HepG2 (cell line): ENCODE measurements around the gene DNASE1L2. TPM values are rescaled to one million over a fixed set of nuclear protein-coding genes. Genes with fewer than 3 reads are reported as not detected.

ENCODE experiments used
- ATAC-seq: fragments of 200-7000 bp; cut with Tn5 transposase; 3 replicates; pipeline ENCODE4 v1.9.1; 2020; ENCODE audit warnings: mild to moderate bottlenecking, moderate library complexity
- BruUV-seq: library from RNA; stranded (reverse); fragments of 400-500 nt; replicated peaks from 2 replicates; lab custom pipeline; 2021; lab: Mats Ljungman, UMichigan
- CTCF ChIA-PET: fragments of 300-600 bp; formaldehyde crosslinking; extraction: SDS; loops from one replicate; lab custom pipeline; 2021; ENCODE audit warnings: low total read pairs, inconsistent platforms, low intra/inter-chr PET ratio; lab: Yijun Ruan, JAX
- POLR2A ChIA-PET: fragments of 350-600 bp; sonication (Branson Sonifier 250); formaldehyde crosslinking; loops from one replicate; lab custom pipeline; 2020; ENCODE audit warnings: antibody characterized with exemption, inconsistent platforms; lab: Yijun Ruan, JAX
- DNase-seq: peaks from one replicate; pipeline ENCODE4 v3.0.0-alpha.2; 2015; ENCODE audit warnings: low spot score
- FAIRE-seq: peaks from 3 replicates; lab custom pipeline; 2011; peaks lifted over from hg19 to GRCh38; lab: Jason Lieb, UNC
- H2AFZ ChIP-seq: one replicate; pipeline ENCODE4 v1.6.1; 2011; ENCODE audit warnings: low read length, inconsistent platforms
- H3K27ac ChIP-seq: fragments of 300-600 bp; 3 replicates; pipeline ENCODE4 v1.8.0; 2011; ENCODE audit warnings: mixed run types, mild to moderate bottlenecking, mixed read lengths, low read length, inconsistent platforms; ENCODE audit not compliant: insufficient read depth; ENCODE audit errors: extremely low read length
- H3K27me3 ChIP-seq, 2 experiments: fragments of 200-600 bp in 1 of 2; 2 replicates in 1 of 2; 3 replicates in 1 of 2; pipeline versions ENCODE4 v1.6.0 to v1.8.0; 2011; ENCODE audit warnings: low read length in 2 of 2, mild to moderate bottlenecking in 2 of 2, moderate library complexity in 2 of 2, inconsistent platforms in 1 of 2; ENCODE audit not compliant: insufficient read depth in 2 of 2, control insufficient read depth in 1 of 2
- H3K36me3 ChIP-seq, 2 experiments: fragments of 200-600 bp in 1 of 2; replicated peaks in 1 of 2; 2 replicates in 1 of 2; 3 replicates in 1 of 2; pipeline versions ENCODE4 v1.5.1 to v1.8.0; 2011; ENCODE audit warnings: low read length in 2 of 2, inconsistent platforms in 1 of 2; ENCODE audit not compliant: insufficient read depth in 2 of 2, control insufficient read depth in 1 of 2
- H3K4me1 ChIP-seq: 2 replicates; pipeline ENCODE4 v1.5.1; 2012; ENCODE audit warnings: low read length, inconsistent platforms; ENCODE audit not compliant: insufficient read depth
- H3K4me2 ChIP-seq: 2 replicates; pipeline ENCODE4 v1.6.0; 2011; ENCODE audit warnings: low read depth, low read length, inconsistent platforms
- H3K4me3 ChIP-seq, 3 experiments: fragments of 200-600 bp in 1 of 3; sonication (generic), shearing (Covaris generic) in 1 of 3; replicated peaks in 1 of 3; 2 replicates each; pipeline ENCODE4 v1.5.1; 2011 to 2016; ENCODE audit warnings: low read length in 3 of 3, inconsistent platforms in 2 of 3, low read depth in 2 of 3, mild to moderate bottlenecking in 2 of 3, control low read depth in 1 of 3, mixed read lengths in 1 of 3; ENCODE audit not compliant: insufficient read depth in 1 of 3
- H3K79me2 ChIP-seq: one replicate; pipeline ENCODE4 v1.6.1; 2011; ENCODE audit warnings: low read length, inconsistent platforms; ENCODE audit not compliant: insufficient read depth
- H3K9ac ChIP-seq: 2 replicates; pipeline ENCODE4 v1.6.0; 2011; ENCODE audit warnings: mild to moderate bottlenecking, low read depth, low read length, inconsistent platforms; ENCODE audit not compliant: insufficient read depth
- H3K9me3 ChIP-seq: 2 replicates; pipeline ENCODE4 v1.5.1; 2012; ENCODE audit warnings: mild to moderate bottlenecking, low read length
- H4K20me1 ChIP-seq: 2 replicates; pipeline ENCODE4 v1.6.0; 2011; ENCODE audit warnings: inconsistent platforms, mild to moderate bottlenecking, low read length, moderate library complexity; ENCODE audit not compliant: insufficient read depth
- DPF2 ChIP-seq: sonication (generic); formaldehyde crosslinking; IDR thresholded peaks from 2 replicates; pipeline ENCODE4 v1.4.0; 2020; ENCODE audit warnings: mild to moderate bottlenecking, low read depth, missing genetic modification reagents, borderline replicate concordance
- IKZF4 ChIP-seq: sonication (generic); formaldehyde crosslinking; IDR thresholded peaks from 2 replicates; pipeline ENCODE4 v1.5.1; 2020; ENCODE audit warnings: borderline replicate concordance, mild to moderate bottlenecking, low read depth, missing genetic modification reagents; ENCODE audit errors: not compliant biosample characterization
- KDM4B ChIP-seq: sonication (generic); formaldehyde crosslinking; IDR thresholded peaks from 2 replicates; pipeline ENCODE4 v1.4.0; 2020; ENCODE audit warnings: missing genetic modification reagents
- NFIB ChIP-seq: sonication (generic); formaldehyde crosslinking; IDR thresholded peaks from 2 replicates; pipeline ENCODE4 v1.9.0; 2021; ENCODE audit warnings: missing genetic modification reagents, mild to moderate bottlenecking, borderline replicate concordance
- POLR2AphosphoS2 ChIP-seq: IDR thresholded peaks from 2 replicates; pipeline ENCODE4 v1.6.1; 2011; ENCODE audit warnings: low read depth, low read length, improper control_type of control experiment
- RFX1 ChIP-seq: fragments of 450-650 bp; IDR thresholded peaks from 2 replicates; pipeline ENCODE4 v1.6.1; 2017
- SP2 ChIP-seq: sonication (generic); formaldehyde crosslinking; IDR thresholded peaks from 2 replicates; pipeline ENCODE4 v1.5.1; 2020; ENCODE audit warnings: mild to moderate bottlenecking, missing genetic modification reagents
- ZNF589 ChIP-seq: sonication (generic); formaldehyde crosslinking; conservative IDR thresholded peaks from 2 replicates; pipeline ENCODE4 v1.8.0; 2022; ENCODE audit warnings: mild to moderate bottlenecking, moderate library complexity, missing genetic modification reagents
- ZNF605 ChIP-seq: sonication (generic); formaldehyde crosslinking; IDR thresholded peaks from 2 replicates; pipeline ENCODE4 v1.8.0; 2022; ENCODE audit warnings: mild to moderate bottlenecking, missing genetic modification reagents
- WGBS: methylation state at CpG from one replicate; pipeline ENCODE4 v1.1.6; 2017; ENCODE audit warnings: low lambda C conversion rate; 5-methylcytosine and 5-hydroxymethylcytosine counted together
- in situ Hi-C: cut with HindIII; loops from 2 replicates; pipeline ENCODE4 v1.10.0; 2017; ENCODE audit warnings: low pct_unique_long_range_greater_than_20kb; ENCODE audit not compliant: extremely low pct_ligation_motif_present
- intact Hi-C: fragments of 100-400 bp; cut with micrococcal nuclease; formaldehyde crosslinking; loops from one replicate; pipeline ENCODE4 v1.10.0; 2022; ENCODE audit not compliant: unreplicated experiment
- polyA plus RNA-seq, 8 experiments: library from polyadenylated mRNA; depleted of rRNA in 3 of 8; stranded (reverse) in 7 of 8; unstranded in 1 of 8; fragments of >200 nt; fragmentation: Illumina TruSeq in 4 of 8; extraction: Trizol in 4 of 8; gene quantifications; 2 replicates each; pipeline versions ENCODE4 v1.2.1 to v1.2.3, GENCODE V29; 2011 to 2016; ENCODE audit warnings: low read depth in 4 of 8, missing spikeins in 1 of 8, mixed read lengths in 1 of 8; ENCODE audit not compliant: insufficient read depth in 1 of 8
- total RNA-seq, 5 experiments: library from RNA; depleted of rRNA; stranded (reverse); fragments of >200 nt; fragmentation: Illumina TruSeq; extraction: Trizol; gene quantifications; 2 replicates each; pipeline ENCODE4 v1.2.3, GENCODE V29; 2016; ENCODE audit warnings: low read depth in 1 of 5
- TF ChIP-seq, protein P1 (sequence below): sonication (generic); formaldehyde crosslinking; IDR thresholded peaks from 2 replicates; pipeline ENCODE4 v1.8.0; 2023; ENCODE audit warnings: mild to moderate bottlenecking, missing genetic modification reagents

The DNASE1L2 gene
- total and polyA plus RNA-seq, 2 of the 13 experiments (the other 11 are each of a cell fraction or from before 2014, with no cell fraction given), result 0.44 to 0.50 TPM

DNA sequence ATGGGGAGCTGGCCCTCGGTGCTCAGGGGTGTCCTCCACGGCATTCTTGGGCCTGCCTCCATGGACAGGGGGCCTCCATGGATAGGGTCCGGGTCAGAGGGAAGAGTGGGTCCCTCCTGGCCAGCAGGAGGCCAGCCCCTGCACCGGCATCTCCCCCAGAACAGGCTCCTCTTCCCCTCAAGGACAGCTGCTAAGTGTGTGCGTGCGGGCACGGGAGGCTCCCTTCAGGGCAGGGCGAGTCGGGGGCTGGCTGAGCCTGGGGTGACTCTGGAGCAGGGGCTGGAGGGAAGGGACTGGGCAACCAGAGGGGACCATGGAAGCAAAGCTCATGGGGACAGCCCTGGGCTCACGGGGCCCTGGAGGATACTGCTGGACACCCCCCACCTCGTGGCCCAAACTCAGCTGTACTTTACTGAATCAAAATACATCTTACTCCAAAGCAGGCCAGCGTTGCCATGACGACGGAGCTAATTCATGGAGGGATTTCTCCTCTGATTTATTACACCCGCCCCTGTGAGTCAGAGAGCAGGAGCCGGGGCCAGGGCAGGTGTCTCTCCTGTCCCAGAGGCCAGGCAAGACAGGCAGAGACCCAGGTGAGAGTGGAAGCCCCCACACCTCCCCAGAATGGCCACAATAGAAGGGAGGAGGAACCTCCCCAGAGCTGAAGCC lies 41.9 kb upstream of the DNASE1L2 start:
- Histone ChIP-seq H3K27me3 (peaks cover 2 to 28% of the 10 kb centered on the region in 2 experiments; a peak in 3 of 5 replicates), H3K9ac (no peak overlapping the region), H3K4me2 (peak overlapping the region; percentile 16; the same call in 1 of the 2 replicates), H3K4me1 (peaks cover 60% of the 10 kb centered on the region), H3K9me3 (no peaks in the 10 kb centered on the region), H3K36me3 (no peaks in the 10 kb centered on the region), H3K79me2 (no peaks in the 10 kb centered on the region), H4K20me1 (no peaks in the 10 kb centered on the region), H3K27ac (no peak overlapping the region), H2AFZ (no peak overlapping the region), H3K4me3 (no peak overlapping the region; a peak in 1 of 6 replicates)
- DNase-seq (no peak), ATAC-seq (no peak), FAIRE-seq (no peak)
- POLR2A ChIA-PET, result interaction anchor here (0.8 to 2.9 kb wide), 9 partner anchors 10 to 57 kb away, joined by 3 to 19 read pairs (median 4); partner anchors contain the start of genes E4F1, ECI1, PGP and TRAF7
- intact Hi-C loops, result no loop called here
- in situ Hi-C loops, result no loop called here
- WGBS, result 36% methylated on average over 11 of the region's 16 CpGs
- TF ChIP-seq IKZF4 (CRISPR knock-in tag), result peak; percentile 7
- TF ChIP-seq DPF2, result no peak
- 0 out of 2 replicates have a peak, but pooled peaks have one; percentile 31 for TF ChIP-seq NFIB
- TF ChIP-seq ZNF589, result no peak
- TF ChIP-seq ZNF605, result peak; percentile 45; the same call in 1 of the 2 replicates
- TF ChIP-seq, protein P1, sequence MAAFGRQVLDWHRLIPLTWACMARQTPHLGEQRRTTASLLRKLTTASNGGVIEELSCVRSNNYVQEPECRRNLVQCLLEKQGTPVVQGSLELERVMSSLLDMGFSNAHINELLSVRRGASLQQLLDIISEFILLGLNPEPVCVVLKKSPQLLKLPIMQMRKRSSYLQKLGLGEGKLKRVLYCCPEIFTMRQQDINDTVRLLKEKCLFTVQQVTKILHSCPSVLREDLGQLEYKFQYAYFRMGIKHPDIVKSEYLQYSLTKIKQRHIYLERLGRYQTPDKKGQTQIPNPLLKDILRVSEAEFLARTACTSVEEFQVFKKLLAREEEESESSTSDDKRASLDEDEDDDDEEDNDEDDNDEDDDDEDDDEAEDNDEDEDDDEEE, result 0 out of 2 replicates have a peak, but pooled peaks have one; percentile 24
- TF ChIP-seq SP2 (CRISPR knock-in tag), result no peak
- no peak for TF ChIP-seq POLR2AphosphoS2
- TF ChIP-seq RFX1, result peak; percentile 63
- TF ChIP-seq KDM4B (CRISPR knock-in tag), result no peak
- CTCF ChIA-PET, result interaction anchor here (1.6 kb wide), 1 partner anchor 57 kb away, joined by 6 read pairs; the partner anchor contains the start of gene ECI1
- BruUV-seq, result no TSS peak
